ENCODE data around the gene SYNC. TPM values are rescaled to one million over a fixed set of nuclear protein-coding genes. Genes with fewer than 3 reads are reported as not detected.

The SYNC gene
- total RNA-seq, 2 donors from 2014 or later = not detected

- DNase-seq = no peak
- ATAC-seq = no peak
- Mint-ChIP-seq H3K27ac (no peak overlapping the region), H3K36me3 (ENCODE audit: low read depth) (peaks cover 4% of the 10 kb centered on the region), H3K27me3 (peaks cover 29% of the 10 kb centered on the region), H3K4me1 (no peaks in the 10 kb centered on the region), H3K4me3 (no peak overlapping the region)
- no peaks in the 10 kb centered on the region for H3K9me3 ChIP-seq (ENCODE audit: control insufficient read depth, low read length, poor library complexity, severe bottlenecking)
Measured at GRCh38 chr1:32736812-32737791, 34.5 kb upstream of the SYNC start.

DNA sequence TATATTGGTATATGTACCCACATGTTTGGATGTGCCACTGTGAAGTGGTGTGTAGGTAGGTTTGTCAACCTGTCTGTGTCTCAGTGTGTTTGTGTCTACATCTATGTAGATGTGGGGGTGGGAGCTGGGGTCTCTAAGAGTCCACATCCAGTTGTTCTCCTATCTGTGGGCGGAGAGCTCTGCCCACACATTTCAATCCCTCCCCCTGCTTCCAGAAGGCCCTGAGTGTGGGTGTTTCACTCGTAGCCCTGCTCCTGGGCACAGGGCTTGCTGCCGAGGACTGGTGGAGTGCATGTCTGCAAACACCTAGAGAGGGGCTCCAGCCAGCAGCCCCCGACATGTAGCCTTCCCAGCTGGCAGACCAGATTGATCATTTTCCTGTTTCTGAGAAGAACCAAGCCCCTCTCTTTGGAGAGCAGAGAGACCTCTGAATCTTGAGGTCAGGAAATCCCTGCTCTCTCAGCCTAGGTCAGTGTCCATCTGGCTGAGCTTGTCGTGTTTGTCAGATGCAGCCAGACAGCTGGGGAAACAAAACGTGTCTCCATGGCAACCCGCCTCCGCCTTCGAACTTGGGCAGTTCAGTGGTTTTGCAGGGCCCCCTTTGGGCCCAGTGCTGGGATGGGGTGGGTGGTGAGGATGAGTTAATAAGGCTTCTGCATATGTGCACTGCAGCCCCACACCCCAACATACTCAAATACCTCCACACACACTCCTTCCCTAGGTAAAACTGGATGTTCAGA, 31.2 kb upstream of the SYNC start:
- Mint-ChIP-seq H3K36me3 (ENCODE audit: low read depth) (peaks cover 2% of the 10 kb centered on the region), H3K4me1 (peaks cover 8% of the 10 kb centered on the region), H3K27me3 (peaks cover 17% of the 10 kb centered on the region), H3K27ac (no peak overlapping the region), H3K4me3 (no peak overlapping the region)
- no peaks in the 10 kb centered on the region for H3K9me3 ChIP-seq (ENCODE audit: control insufficient read depth, low read length, poor library complexity, severe bottlenecking)
- no peak for ATAC-seq
- DNase-seq = no peak

GRCh38 chr1:32729254-32730046, 26.9 kb upstream of the SYNC start:
- H3K27ac Mint-ChIP-seq = no peak overlapping the region

DNA sequence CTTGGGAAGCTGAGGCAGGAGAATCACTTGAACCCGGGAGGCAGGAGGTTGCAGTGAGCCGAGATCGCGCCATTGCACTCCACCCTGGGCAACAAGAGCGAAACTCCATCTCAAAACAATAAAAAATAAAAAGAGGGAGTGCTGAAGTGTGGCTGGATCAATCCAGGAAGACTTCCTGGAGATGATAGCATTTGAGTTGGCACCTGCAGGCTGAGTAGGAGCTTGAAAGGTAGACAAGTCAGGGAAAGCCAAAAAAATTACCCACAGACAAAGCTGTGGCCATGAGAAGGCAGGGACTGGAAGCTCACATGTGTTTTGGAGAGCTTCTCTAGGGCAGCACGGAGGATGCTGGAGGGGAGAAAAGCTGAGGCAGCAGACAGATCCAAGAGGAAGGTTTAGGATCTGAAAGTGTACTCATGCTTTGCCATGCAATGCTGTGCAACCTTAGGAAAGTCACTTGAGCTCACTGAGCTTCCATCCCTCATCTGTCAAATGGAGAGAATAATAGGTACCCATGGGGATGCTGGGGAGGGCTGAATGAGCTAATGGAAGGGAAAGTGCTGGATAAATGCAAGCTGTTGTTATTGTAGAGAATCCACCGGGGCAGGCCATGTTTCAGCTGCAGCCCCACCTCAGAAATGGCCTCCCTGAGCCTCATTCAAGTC, 26.0 kb upstream of the SYNC start:
- no peak for ATAC-seq
- DNase-seq = no peak
- H3K9me3 ChIP-seq (ENCODE audit: control insufficient read depth, low read length, poor library complexity, severe bottlenecking) = no peaks in the 10 kb centered on the region
- Mint-ChIP-seq H3K27ac (no peak overlapping the region), H3K27me3 (peaks cover 18% of the 10 kb centered on the region), H3K4me3 (no peak overlapping the region), H3K4me1 (peaks cover 18% of the 10 kb centered on the region), H3K36me3 (ENCODE audit: low read depth) (no peaks in the 10 kb centered on the region)

More at GRCh38 chr1:32729254-32730046, 26.9 kb upstream of the SYNC start:
- DNase-seq (no peak), ATAC-seq (no peak)
- Mint-ChIP-seq H3K27me3 (peaks cover 25% of the 10 kb centered on the region), H3K4me3 (no peak overlapping the region), H3K4me1 (peaks cover 18% of the 10 kb centered on the region), H3K36me3 (ENCODE audit: low read depth) (no peaks in the 10 kb centered on the region)
- H3K9me3 ChIP-seq (ENCODE audit: control insufficient read depth, low read length, poor library complexity, severe bottlenecking) = no peaks in the 10 kb centered on the region

DNA sequence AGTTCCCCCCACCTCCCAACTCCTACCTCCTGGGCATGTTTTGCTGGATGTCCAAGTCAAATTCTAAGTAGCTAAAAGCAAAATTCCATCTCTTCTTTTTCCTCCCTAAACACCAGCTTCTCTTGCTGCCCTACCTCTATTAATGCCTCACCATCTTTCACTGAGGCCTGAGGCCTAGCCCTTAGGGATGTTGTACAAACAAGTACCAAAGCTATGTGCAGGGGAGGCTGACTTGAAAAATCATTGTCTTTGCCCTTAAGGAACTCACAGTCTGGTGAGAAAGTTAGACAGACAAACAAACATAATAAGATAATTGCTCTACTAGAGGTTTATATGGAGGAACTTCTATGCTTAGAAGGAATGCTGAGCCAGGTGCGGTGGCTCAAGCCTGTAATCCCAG, 25.3 kb upstream of the SYNC start:
- no peak for ATAC-seq
- Mint-ChIP-seq H3K27ac (no peak overlapping the region), H3K4me3 (no peak overlapping the region), H3K4me1 (peaks cover 18% of the 10 kb centered on the region), H3K27me3 (peaks cover 18% of the 10 kb centered on the region), H3K36me3 (ENCODE audit: low read depth) (no peaks in the 10 kb centered on the region)
- DNase-seq = no peak
- H3K9me3 ChIP-seq (ENCODE audit: control insufficient read depth, low read length, poor library complexity, severe bottlenecking) = no peaks in the 10 kb centered on the region

DNA sequence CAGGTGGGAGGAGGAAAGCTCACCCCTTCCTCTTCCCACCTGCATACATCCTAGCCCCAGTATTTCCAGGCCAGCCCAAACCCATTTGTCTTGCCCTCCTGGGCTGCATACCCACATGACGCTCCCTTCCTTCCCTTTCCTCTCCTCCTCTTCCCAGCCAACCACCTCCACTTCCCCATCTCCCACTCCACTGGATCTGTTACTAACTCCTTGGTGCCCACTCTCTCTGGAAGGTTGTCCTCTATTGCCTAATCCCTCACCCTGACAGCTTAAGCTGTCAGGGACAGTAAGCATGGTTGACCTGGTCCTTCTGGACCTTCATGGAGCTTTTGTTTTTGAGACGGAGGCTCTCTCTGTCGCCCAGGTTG, 23.0 kb upstream of the SYNC start:
- H3K36me3 Mint-ChIP-seq (ENCODE audit: low read depth) = peaks cover 2% of the 10 kb centered on the region
- peaks cover 30% of the 10 kb centered on the region for H3K27me3 Mint-ChIP-seq
- ATAC-seq = no peak
- H3K27ac Mint-ChIP-seq = no peak overlapping the region
- H3K4me3 Mint-ChIP-seq = no peak overlapping the region
- H3K9me3 ChIP-seq (ENCODE audit: control insufficient read depth, low read length, poor library complexity, severe bottlenecking) = no peaks in the 10 kb centered on the region
- no peak for DNase-seq
- H3K4me1 Mint-ChIP-seq = peaks cover 12% of the 10 kb centered on the region

DNA sequence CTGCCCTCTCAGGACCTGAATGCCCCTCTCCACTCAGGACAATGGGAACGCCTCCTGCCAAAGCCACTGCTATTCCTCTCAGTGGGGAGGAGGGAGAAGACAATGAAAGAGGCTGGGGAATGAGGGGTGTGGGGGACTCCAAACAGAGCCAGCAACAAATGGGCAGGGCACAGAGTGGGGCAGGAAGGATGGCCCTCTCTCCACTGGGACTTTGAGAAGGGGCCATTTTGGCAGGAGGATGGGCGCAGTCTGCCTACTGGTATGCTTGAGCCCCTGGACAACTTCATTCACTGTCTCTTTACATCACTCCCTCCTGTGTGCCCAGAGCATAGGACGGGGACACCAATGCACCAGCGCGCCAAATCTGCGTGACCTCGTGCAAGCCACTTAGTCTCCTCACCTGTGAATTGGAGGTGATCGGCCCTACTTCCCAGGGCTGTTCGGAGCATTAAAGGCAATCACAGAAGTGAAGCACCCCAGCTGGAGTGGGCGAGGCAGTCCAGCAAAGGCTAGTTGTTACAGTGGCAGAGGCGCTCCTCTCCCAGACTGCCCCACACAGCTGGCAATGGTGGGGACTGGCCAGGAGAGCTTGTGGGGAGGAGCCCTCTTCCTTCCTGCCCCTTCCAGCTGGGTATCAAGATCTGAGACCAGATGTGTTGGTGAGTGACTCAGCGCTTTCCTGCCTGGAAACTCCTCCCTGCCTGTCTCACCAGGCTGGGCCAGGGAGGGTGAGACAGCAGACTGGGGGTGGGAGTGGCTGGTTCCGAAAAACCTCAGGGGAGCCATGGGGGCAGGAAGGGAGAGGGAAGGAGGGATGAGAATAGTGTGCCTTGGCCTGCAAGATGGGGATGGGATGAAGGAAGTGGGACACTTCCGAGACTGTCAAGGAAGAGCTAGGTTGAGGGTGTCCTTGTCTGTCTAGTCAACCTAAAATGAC, 22.4 kb upstream of the SYNC start:
- DNase-seq = no peak
- peak; percentile 20 for ATAC-seq
- Mint-ChIP-seq H3K4me1 (peaks cover 12% of the 10 kb centered on the region), H3K27ac (no peak overlapping the region), H3K27me3 (peaks cover 30% of the 10 kb centered on the region), H3K4me3 (no peak overlapping the region), H3K36me3 (ENCODE audit: low read depth) (peaks cover 2% of the 10 kb centered on the region)
- H3K9me3 ChIP-seq (ENCODE audit: control insufficient read depth, low read length, poor library complexity, severe bottlenecking) = no peaks in the 10 kb centered on the region

GRCh38 chr1:32719681-32720275, 17.2 kb upstream of the SYNC start:
- H3K27me3 Mint-ChIP-seq = peaks cover 12% of the 10 kb centered on the region
- H3K4me3 Mint-ChIP-seq = no peak overlapping the region
- ATAC-seq (no peak), DNase-seq (no peak)
- H3K9me3 ChIP-seq (ENCODE audit: control insufficient read depth, low read length, poor library complexity, severe bottlenecking) = no peaks in the 10 kb centered on the region
- peaks cover 2% of the 10 kb centered on the region for H3K36me3 Mint-ChIP-seq (ENCODE audit: low read depth)
- no peak overlapping the region for H3K27ac Mint-ChIP-seq
- H3K4me1 Mint-ChIP-seq = peaks cover 2% of the 10 kb centered on the region

DNA sequence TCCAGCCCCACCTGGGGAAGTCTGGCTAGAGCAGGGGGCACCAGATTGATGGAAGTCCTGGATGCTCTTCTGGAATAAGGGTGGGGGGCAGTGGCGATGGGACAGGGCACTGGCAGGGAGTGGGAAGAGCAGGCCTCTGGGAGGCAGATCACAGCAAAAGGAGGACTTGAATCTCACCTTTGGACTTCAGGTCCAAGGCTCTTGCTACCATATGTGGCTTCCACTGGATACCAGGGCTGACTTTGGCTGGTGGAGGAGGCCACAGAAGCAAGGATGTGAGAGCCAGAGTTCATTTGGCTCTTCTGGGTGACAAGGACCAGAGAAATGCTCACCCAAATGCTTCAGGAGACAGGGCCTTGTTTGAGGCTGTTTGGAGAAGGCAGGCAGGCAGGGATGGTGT, 16.0 kb upstream of the SYNC start:
- Mint-ChIP-seq H3K4me3 (no peak overlapping the region), H3K4me1 (peaks cover 2% of the 10 kb centered on the region), H3K36me3 (ENCODE audit: low read depth) (peaks cover 2% of the 10 kb centered on the region), H3K27me3 (peaks cover 12% of the 10 kb centered on the region), H3K27ac (no peak overlapping the region)
- ATAC-seq = no peak
- DNase-seq = no peak
- no peaks in the 10 kb centered on the region for H3K9me3 ChIP-seq (ENCODE audit: control insufficient read depth, low read length, poor library complexity, severe bottlenecking)

- no peaks in the 10 kb centered on the region for H3K9me3 ChIP-seq (ENCODE audit: control insufficient read depth, low read length, poor library complexity, severe bottlenecking)
- no peak overlapping the region for H3K27ac Mint-ChIP-seq
- no peak overlapping the region for H3K4me3 Mint-ChIP-seq
- H3K27me3 Mint-ChIP-seq = peaks cover 12% of the 10 kb centered on the region
- ATAC-seq = no peak
- H3K36me3 Mint-ChIP-seq (ENCODE audit: low read depth) = peaks cover 2% of the 10 kb centered on the region
- H3K4me1 Mint-ChIP-seq = peaks cover 6% of the 10 kb centered on the region
- no peak for DNase-seq
Measured at GRCh38 chr1:32718036-32718435, 15.5 kb upstream of the SYNC start.

GRCh38 chr1:32717503-32717902, 14.9 kb upstream of the SYNC start:
- DNase-seq = no peak
- Mint-ChIP-seq H3K36me3 (ENCODE audit: low read depth) (peaks cover 2% of the 10 kb centered on the region), H3K27me3 (peaks cover 12% of the 10 kb centered on the region), H3K4me3 (no peak overlapping the region), H3K27ac (no peak overlapping the region), H3K4me1 (peaks cover 6% of the 10 kb centered on the region)
- no peaks in the 10 kb centered on the region for H3K9me3 ChIP-seq (ENCODE audit: control insufficient read depth, low read length, poor library complexity, severe bottlenecking)
- no peak for ATAC-seq
